ENCODE measurements around the gene SHCBP1L.

- TF ChIP-seq EP300 (IDR thresholded peaks at IDR 0.05; ENCODE audit: borderline replicate concordance) (no peak), CEBPB (IDR thresholded peaks at IDR 0.05) (no peak), MAX (IDR thresholded peaks at IDR 0.05) (no peak), TEAD4 (IDR thresholded peaks at IDR 0.05) (no peak), USF1 (IDR thresholded peaks at IDR 0.05) (no peak), REST (IDR thresholded peaks at IDR 0.05; ENCODE audit: low read depth) (no peak), RAD21 (IDR thresholded peaks at IDR 0.05; ENCODE audit: low read depth) (no peak), FOXM1 (IDR thresholded peaks at IDR 0.05; ENCODE audit: borderline replicate concordance, low read depth) (no peak), YY1 (IDR thresholded peaks at IDR 0.05; ENCODE audit: low read depth) (no peak), TAF1 (IDR thresholded peaks at IDR 0.05; ENCODE audit: low read depth) (no peak)
These were observed 45.5 kb upstream of the SHCBP1L start for GRCh38 chr1:182998482-182998881.

All from Ishikawa (cell line).